Calu3 (cell line): Measurements from ENCODE around the gene KIF21B. TPM values are rescaled to one million over a fixed set of nuclear protein-coding genes. Genes with fewer than 3 reads are reported as not detected.
"Not testable (repeated sequence)": the region's sequence is repeated elsewhere in the genome, so short reads cannot be mapped to it uniquely, and the experiment has no call there.

ENCODE experiments used
- BruUV-seq: library from RNA; stranded (reverse); fragments of 400-500 nt; replicated peaks from 2 replicates; lab custom pipeline; 2021; lab: Mats Ljungman, UMichigan
- CTCF ChIA-PET: fragments of 300-600 bp; sonication (Branson Sonifier 250); formaldehyde crosslinking; loops from one replicate; lab custom pipeline; 2022; ENCODE audit warnings: antibody characterized with exemption; lab: Charles Lee
- DNase-seq: peaks from one replicate; pipeline ENCODE4 v3.0.0; 2022
- H3K27ac Mint-ChIP-seq: one replicate; pipeline ENCODE4 v1.8.0; 2022; ENCODE audit warnings: mixed read lengths; ENCODE audit not compliant: unreplicated experiment
- H3K27me3 Mint-ChIP-seq: one replicate; pipeline ENCODE4 v1.8.0; 2022; ENCODE audit warnings: mixed read lengths; ENCODE audit not compliant: unreplicated experiment
- H3K36me3 Mint-ChIP-seq: one replicate; pipeline ENCODE4 v1.8.0; 2022; ENCODE audit warnings: mild to moderate bottlenecking, moderate library complexity, mixed read lengths; ENCODE audit not compliant: insufficient read depth, unreplicated experiment
- H3K4me1 Mint-ChIP-seq: one replicate; pipeline ENCODE4 v1.8.0; 2022; ENCODE audit warnings: mild to moderate bottlenecking, low read depth, mixed read lengths; ENCODE audit not compliant: unreplicated experiment
- H3K4me3 Mint-ChIP-seq: one replicate; pipeline ENCODE4 v1.8.0; 2022; ENCODE audit warnings: mild to moderate bottlenecking, low read depth, moderate library complexity, mixed read lengths; ENCODE audit not compliant: unreplicated experiment
- H3K9me3 Mint-ChIP-seq: one replicate; pipeline ENCODE4 v1.8.0; 2022; ENCODE audit warnings: low read depth, mixed read lengths; ENCODE audit not compliant: unreplicated experiment
- intact Hi-C: fragments of 100-400 bp; cut with micrococcal nuclease; formaldehyde crosslinking; loops from one replicate; pipeline ENCODE4 v1.10.0; 2022; ENCODE audit not compliant: unreplicated experiment
- total RNA-seq: library from RNA; stranded (reverse); gene quantifications from 2 replicates; pipeline ENCODE4 v1.2.3, GENCODE V29; 2022
- TF ChIP-seq, protein P1 (sequence below): fragments of 200-600 bp; IDR thresholded peaks from one replicate; pipeline ENCODE4 v1.8.0; 2022; ENCODE audit warnings: antibody characterized with exemption; ENCODE audit not compliant: unreplicated experiment

KIF21B gene
- total RNA-seq, 1 experiment from 2014 or later: 6.7 TPM

DNA sequence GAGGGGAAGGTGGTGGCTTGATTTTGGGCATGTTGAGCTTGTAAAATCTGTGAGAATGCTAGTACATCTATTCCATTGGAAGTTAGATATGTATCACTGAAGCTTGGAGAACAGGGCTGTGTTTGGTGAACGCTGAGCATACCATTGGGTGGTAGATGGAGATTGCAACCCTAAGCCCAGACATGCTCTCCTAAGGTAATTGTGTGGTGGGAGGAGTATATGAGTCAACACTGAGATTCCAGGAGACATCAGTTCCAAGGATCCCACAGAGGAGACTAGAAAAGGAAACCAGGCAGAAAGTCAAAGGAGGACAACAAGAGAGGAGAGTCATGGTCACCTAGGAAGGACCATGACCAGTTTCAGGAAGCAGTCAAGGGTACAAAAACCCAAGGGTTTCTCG is 60.4 kb downstream of the KIF21B start:
- DNase-seq: no peak
- no peaks in the 10 kb centered on the region for H3K9me3 Mint-ChIP-seq
- CTCF ChIA-PET: no interaction called here
- no peaks in the 10 kb centered on the region for H3K27me3 Mint-ChIP-seq
- peaks cover 19% of the 10 kb centered on the region for H3K36me3 Mint-ChIP-seq
- H3K4me3 Mint-ChIP-seq: no peak overlapping the region
- H3K27ac Mint-ChIP-seq: no peak overlapping the region
- H3K4me1 Mint-ChIP-seq: no peaks in the 10 kb centered on the region
- intact Hi-C loops: no loop called here
- no TSS peak for BruUV-seq
- TF ChIP-seq, protein P1, sequence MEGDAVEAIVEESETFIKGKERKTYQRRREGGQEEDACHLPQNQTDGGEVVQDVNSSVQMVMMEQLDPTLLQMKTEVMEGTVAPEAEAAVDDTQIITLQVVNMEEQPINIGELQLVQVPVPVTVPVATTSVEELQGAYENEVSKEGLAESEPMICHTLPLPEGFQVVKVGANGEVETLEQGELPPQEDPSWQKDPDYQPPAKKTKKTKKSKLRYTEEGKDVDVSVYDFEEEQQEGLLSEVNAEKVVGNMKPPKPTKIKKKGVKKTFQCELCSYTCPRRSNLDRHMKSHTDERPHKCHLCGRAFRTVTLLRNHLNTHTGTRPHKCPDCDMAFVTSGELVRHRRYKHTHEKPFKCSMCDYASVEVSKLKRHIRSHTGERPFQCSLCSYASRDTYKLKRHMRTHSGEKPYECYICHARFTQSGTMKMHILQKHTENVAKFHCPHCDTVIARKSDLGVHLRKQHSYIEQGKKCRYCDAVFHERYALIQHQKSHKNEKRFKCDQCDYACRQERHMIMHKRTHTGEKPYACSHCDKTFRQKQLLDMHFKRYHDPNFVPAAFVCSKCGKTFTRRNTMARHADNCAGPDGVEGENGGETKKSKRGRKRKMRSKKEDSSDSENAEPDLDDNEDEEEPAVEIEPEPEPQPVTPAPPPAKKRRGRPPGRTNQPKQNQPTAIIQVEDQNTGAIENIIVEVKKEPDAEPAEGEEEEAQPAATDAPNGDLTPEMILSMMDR: no peak

DNA sequence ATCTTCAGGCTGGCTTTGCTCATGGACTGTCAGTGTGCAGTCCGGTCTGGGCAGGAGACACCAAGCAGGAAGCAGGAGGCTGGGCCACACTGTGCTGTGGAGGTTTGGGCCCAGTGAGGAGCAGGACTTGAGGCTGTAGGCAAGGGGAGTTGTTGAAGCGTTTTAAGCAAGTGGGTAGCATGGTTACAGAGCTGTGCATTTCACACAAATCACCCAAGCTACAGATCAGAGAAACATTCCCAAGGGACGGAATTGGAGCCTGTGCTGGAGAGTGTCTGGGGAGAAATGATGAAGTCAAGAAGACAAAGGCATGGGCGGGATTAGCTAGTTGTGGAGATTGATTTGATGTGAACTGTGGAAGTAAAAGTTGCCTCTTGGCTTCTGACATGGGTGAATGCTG is 60.9 kb downstream of the KIF21B start:
- no TSS peak for BruUV-seq
- CTCF ChIA-PET: no interaction called here
- TF ChIP-seq, protein P1: no peak

DNA sequence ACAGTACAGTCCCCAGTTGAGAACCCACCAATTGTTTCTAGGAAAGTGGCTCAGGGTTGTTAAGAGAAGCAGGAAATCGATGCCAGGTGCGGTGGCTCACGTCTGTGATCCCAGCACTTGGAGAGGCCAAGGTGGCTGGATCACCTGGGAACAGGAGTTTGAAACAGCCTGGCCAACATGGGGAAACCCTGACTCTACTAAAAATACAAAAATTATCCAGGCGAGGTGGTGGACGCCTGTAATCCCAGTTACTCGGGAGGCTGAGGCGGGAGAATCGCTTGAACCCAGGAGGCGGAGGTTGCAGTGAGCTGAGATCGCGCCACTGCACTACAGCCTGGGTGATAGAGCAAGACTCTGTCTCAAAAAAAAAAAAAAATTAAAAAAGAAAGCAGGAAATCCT is 61.4 kb downstream of the KIF21B start:
- DNase-seq, H3K4me3 Mint-ChIP-seq, H3K27me3 Mint-ChIP-seq, H3K9me3 Mint-ChIP-seq, H3K4me1 Mint-ChIP-seq, CTCF ChIA-PET, BruUV-seq, intact Hi-C loops, H3K27ac Mint-ChIP-seq: not testable (repeated sequence)
- H3K36me3 Mint-ChIP-seq: peaks cover 17% of the 10 kb centered on the region

More for the DNA sequence above, 60.9 kb downstream of the KIF21B start:
- peaks cover 17% of the 10 kb centered on the region for H3K36me3 Mint-ChIP-seq
- intact Hi-C loops: no loop called here
- H3K27me3 Mint-ChIP-seq: no peaks in the 10 kb centered on the region
- DNase-seq: no peak
- no peaks in the 10 kb centered on the region for H3K4me1 Mint-ChIP-seq
- H3K4me3 Mint-ChIP-seq: no peak overlapping the region
- H3K27ac Mint-ChIP-seq: no peak overlapping the region
- no peaks in the 10 kb centered on the region for H3K9me3 Mint-ChIP-seq

DNA sequence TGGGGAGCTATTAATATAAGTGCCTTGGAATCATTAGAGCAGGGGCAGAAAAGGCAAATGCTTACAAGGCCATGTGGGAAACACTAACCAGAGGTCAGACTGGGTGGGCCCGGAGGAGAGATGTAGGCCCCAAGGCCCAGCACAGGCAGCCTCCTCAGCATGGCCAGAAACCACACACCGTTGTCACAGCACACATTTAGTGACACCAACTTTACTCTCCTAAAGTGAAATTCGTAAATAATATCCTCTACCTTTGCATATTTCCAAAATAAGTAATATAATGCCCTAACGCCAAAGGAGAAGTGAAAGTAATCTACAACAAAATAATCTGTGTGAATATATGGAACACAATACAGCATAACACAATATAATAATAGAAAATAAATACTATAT is 62.6 kb downstream of the KIF21B start:
- CTCF ChIA-PET: no interaction called here
- intact Hi-C loops: no loop called here
- no peak overlapping the region for H3K27ac Mint-ChIP-seq
- no peak overlapping the region for H3K4me3 Mint-ChIP-seq
- H3K36me3 Mint-ChIP-seq: peaks cover 13% of the 10 kb centered on the region
- H3K9me3 Mint-ChIP-seq: no peaks in the 10 kb centered on the region
- TF ChIP-seq, protein P1: no peak
- no peak for DNase-seq
- no peaks in the 10 kb centered on the region for H3K27me3 Mint-ChIP-seq
- no peaks in the 10 kb centered on the region for H3K4me1 Mint-ChIP-seq
- BruUV-seq: no TSS peak

DNA sequence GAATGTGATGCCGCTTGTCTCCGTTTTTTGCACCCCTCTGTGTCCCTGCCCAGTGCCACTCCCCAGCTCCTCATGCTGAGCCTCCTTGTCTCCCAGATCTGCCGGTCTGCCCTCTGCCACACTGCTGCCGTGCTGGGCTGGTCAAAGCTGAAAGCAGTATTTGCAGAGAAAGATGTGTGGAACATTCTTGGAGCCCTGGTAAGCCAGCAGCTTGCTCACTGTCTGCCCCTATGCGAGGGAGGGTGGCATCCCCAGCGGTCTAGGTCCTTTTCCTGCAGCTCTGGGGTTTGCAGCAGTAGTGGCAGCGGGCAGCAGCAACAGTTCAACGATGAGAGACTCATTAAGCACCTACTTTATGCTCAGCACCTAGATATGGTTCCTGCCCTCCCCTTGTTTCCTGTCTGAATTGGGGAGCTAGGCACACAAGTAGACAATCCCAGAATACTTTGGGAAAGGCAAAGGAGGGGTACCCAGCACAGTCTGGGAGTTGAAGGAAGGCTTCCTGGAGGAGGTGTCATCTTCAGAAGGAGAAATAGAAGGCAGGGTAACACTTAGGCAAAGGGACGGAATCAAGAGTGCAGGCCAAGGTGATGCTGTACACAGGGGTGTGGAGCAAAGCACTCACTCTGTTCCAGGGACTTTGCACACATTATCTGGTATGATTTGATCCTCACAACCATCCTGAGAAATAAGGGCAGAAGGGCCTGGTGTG is 63.1 kb downstream of the KIF21B start:
- Mint-ChIP-seq H3K9me3 (no peaks in the 10 kb centered on the region), H3K27me3 (no peaks in the 10 kb centered on the region), H3K27ac (no peak overlapping the region), H3K4me1 (no peaks in the 10 kb centered on the region), H3K36me3 (peaks cover 13% of the 10 kb centered on the region), H3K4me3 (no peak overlapping the region)
- intact Hi-C loops: no loop called here
- TF ChIP-seq, protein P1: no peak
- no TSS peak for BruUV-seq
- no peak for DNase-seq
- CTCF ChIA-PET: no interaction called here
